Endodermal cell (in vitro differentiated cells): ENCODE measurements around the gene COL28A1. TPM values are rescaled to one million over a fixed set of nuclear protein-coding genes. Genes with fewer than 3 reads are reported as not detected.
A peak's percentile ranks its signal among the peaks of the same experiment; 100 is the strongest.

Source experiments
- DNase-seq: peaks from one replicate; pipeline ENCODE4 v3.0.0-alpha.2; 2017
- H3K27ac ChIP-seq: 2 replicates; pipeline ENCODE4 v1.5.1; 2013; ENCODE audit warnings: mild to moderate bottlenecking, low read depth, low read length, moderate library complexity
- H3K27me3 ChIP-seq: 2 replicates; pipeline ENCODE4 v1.6.1; 2013; ENCODE audit warnings: mild to moderate bottlenecking, low read length, moderate library complexity; ENCODE audit not compliant: insufficient read depth, control insufficient read depth, poor library complexity, severe bottlenecking
- H3K36me3 ChIP-seq: 2 replicates; pipeline ENCODE4 v1.7.0; 2013; ENCODE audit warnings: mild to moderate bottlenecking, low read length, moderate library complexity; ENCODE audit not compliant: control insufficient read depth, insufficient read depth
- H3K4me1 ChIP-seq: one replicate; pipeline ENCODE4 v1.7.0; 2013; ENCODE audit warnings: low read length; ENCODE audit not compliant: control insufficient read depth, insufficient read depth
- H3K4me3 ChIP-seq: 2 replicates; pipeline ENCODE4 v1.5.1; 2013; ENCODE audit warnings: mild to moderate bottlenecking, low read length, moderate library complexity
- H3K9ac ChIP-seq: 2 replicates; pipeline ENCODE4 v1.6.1; 2013; ENCODE audit warnings: mild to moderate bottlenecking, low read length, moderate library complexity; ENCODE audit not compliant: poor library complexity, severe bottlenecking; ENCODE audit errors: extremely low read depth
- H3K9me3 ChIP-seq: 2 replicates; pipeline ENCODE4 v1.6.1; 2013; ENCODE audit warnings: mild to moderate bottlenecking, low read length, moderate library complexity; ENCODE audit not compliant: control insufficient read depth
- H3K27ac Mint-ChIP-seq: 2 replicates; pipeline ENCODE4 v1.8.0; 2020; ENCODE audit warnings: mixed read lengths
- H3K27me3 Mint-ChIP-seq: 2 replicates; pipeline ENCODE4 v1.8.0; 2021; ENCODE audit warnings: mild to moderate bottlenecking, mixed read lengths; ENCODE audit not compliant: insufficient read depth
- H3K36me3 Mint-ChIP-seq: 2 replicates; pipeline ENCODE4 v1.8.0; 2020; ENCODE audit warnings: low read depth, mixed read lengths
- H3K4me1 Mint-ChIP-seq: 2 replicates; pipeline ENCODE4 v1.8.0; 2020; ENCODE audit warnings: mixed read lengths
- H3K4me3 Mint-ChIP-seq: 2 replicates; pipeline ENCODE4 v1.8.0; 2020; ENCODE audit warnings: mild to moderate bottlenecking, moderate library complexity, mixed read lengths
- H3K9me3 Mint-ChIP-seq: 2 replicates; pipeline ENCODE4 v1.8.0; 2020; ENCODE audit warnings: mild to moderate bottlenecking, mixed read lengths
- CTCF ChIP-seq: fragments of 200-600 bp; sonication (generic); conservative IDR thresholded peaks from 2 replicates; pipeline ENCODE4 v1.5.0; 2021; ENCODE audit warnings: antibody characterized with exemption, mild to moderate bottlenecking
- WGBS, 2 experiments: methylation state at CpG; one replicate each; pipeline versions ENCODE4 v1.1.5 to v1.1.7; 2013; ENCODE audit warnings: missing lambda C conversion rate in 2 of 2, mixed read lengths in 1 of 2; ENCODE audit not compliant: insufficient coverage in 1 of 2, insufficient read length in 1 of 2; 5-methylcytosine and 5-hydroxymethylcytosine counted together
- total RNA-seq, 2 donors: library from RNA; stranded (reverse); fragmentation: NEBNext Ultra II Directional in 1 of 2; extraction: Animal tissue kit (Norgen Biotek cat#: 25700) in 1 of 2; gene quantifications; 2 replicates in 1 of 2; 3 replicates in 1 of 2; pipeline ENCODE4 v1.2.1, GENCODE V29; 2021

The COL28A1 gene
- total RNA-seq, 2 donors from 2014 or later: 0.44 to 1.2 TPM

DNA sequence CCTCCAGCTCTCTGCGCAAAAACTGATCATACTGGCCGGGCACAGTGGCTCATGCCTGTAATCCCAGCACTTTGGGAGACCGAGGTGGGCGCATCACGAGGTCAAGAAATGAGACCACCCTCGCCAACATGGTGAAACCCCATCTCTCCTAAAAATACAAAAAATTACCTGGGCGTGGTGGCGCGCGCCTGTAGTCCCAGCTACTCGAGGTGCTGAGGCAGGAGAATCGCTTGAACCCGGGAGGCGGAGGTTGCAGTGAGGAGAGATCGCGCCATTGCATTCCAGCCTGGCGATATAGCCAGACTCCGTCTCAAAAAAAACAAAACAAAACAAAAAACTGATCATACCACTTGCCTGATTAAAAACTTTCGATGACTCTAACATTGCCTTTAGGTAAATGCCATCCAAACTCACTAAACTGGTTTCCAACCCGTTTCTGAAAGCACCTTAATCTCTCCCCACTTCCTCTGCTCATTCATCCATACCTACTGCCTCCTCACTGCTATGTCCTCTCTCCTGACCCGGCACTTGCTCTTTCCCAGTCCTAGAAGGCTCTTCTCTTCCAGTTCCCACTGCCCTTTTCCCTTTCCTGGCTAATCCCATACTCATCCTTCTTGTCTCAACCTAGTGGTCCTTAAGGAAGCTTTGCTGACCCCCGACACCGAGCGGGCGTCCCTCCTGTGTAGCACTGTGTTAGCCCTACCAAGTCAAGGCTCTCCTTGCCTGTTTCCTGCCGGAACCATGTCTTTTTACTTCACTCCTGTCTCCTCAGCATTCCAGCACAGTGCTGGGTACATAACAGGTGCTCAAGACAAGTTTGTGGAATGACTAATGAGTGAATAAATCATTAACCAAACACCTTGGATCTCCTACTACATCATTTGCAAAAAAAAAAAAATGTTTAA is 30.3 kb upstream of the COL28A1 start:
- Mint-ChIP-seq H3K4me1 (peaks cover 18% of the 10 kb centered on the region), H3K27ac (no peak overlapping the region), H3K4me3 (no peak overlapping the region), H3K27me3 (no peaks in the 10 kb centered on the region), H3K9me3 (peaks cover 19% of the 10 kb centered on the region), H3K36me3 (peaks cover 29% of the 10 kb centered on the region)
- no peak for TF ChIP-seq CTCF
- Histone ChIP-seq H3K27ac (no peak overlapping the region), H3K9me3 (peaks cover 24% of the 10 kb centered on the region), H3K4me1 (peaks cover 8% of the 10 kb centered on the region), H3K27me3 (no peaks in the 10 kb centered on the region), H3K36me3 (peaks cover 19% of the 10 kb centered on the region), H3K4me3 (peak overlapping the region; percentile 97), H3K9ac (peak overlapping the region; percentile 83)
- 89 to 90% methylated on average over 19 to 26 of the region's 26 CpGs for WGBS, 2 experiments
- peak; percentile 73 for DNase-seq

DNA sequence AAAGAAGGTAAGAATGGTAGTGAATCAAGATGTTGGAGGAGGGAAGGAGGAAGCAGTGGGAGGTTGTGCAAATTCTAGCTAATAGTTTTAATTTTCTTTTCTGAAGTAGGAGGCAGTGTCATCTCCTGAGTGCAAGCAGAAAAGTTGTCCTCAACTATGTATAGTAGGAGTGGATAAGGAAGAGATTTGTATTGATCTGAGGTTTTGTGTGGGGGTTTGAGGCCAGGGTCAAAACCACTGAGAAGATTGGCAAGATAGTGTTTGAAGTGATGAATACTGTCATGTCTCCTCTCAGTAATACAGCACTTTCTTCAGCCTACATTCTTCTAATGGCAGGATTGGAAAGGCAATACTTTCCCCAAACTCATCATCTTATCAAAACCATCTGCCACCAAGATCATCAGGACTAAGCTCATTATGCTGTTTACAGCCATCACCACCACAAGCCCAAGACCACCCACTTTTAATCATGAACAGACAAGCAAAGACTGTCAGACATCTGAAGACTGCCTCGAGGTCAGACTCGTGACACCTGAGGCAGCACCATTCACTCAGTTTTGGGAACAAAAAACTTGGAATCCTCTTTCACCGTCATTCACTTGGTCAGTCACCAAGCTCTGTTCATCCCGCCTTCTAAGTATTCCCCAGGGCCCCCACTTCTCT is 29.5 kb upstream of the COL28A1 start:
- Mint-ChIP-seq H3K4me3 (no peak overlapping the region), H3K27me3 (no peaks in the 10 kb centered on the region), H3K4me1 (peaks cover 18% of the 10 kb centered on the region), H3K27ac (no peak overlapping the region), H3K36me3 (peaks cover 24% of the 10 kb centered on the region), H3K9me3 (peaks cover 17% of the 10 kb centered on the region)
- Histone ChIP-seq H3K9me3 (peaks cover 16% of the 10 kb centered on the region), H3K36me3 (peaks cover 11% of the 10 kb centered on the region), H3K27ac (no peak overlapping the region), H3K9ac (no peak overlapping the region), H3K4me3 (peak overlapping the region; percentile 65), H3K4me1 (peaks cover 8% of the 10 kb centered on the region), H3K27me3 (no peaks in the 10 kb centered on the region)
- 89 to 93% methylated on average over 4 of the region's 4 CpGs for WGBS, 2 experiments
- no peak for DNase-seq
- TF ChIP-seq CTCF: no peak

GRCh38 chr7:7564323-7564780 is 28.7 kb upstream of the COL28A1 start:
- Histone ChIP-seq H3K4me1 (peaks cover 8% of the 10 kb centered on the region), H3K27me3 (no peaks in the 10 kb centered on the region), H3K36me3 (peaks cover 6% of the 10 kb centered on the region), H3K27ac (no peak overlapping the region), H3K9ac (no peak overlapping the region), H3K4me3 (peak overlapping the region; percentile 65), H3K9me3 (peaks cover 12% of the 10 kb centered on the region)
- H3K27ac Mint-ChIP-seq: no peak overlapping the region
- 89 to 95% methylated on average over 3 of the region's 3 CpGs for WGBS, 2 experiments
- H3K27me3 Mint-ChIP-seq: no peaks in the 10 kb centered on the region
- peaks cover 17% of the 10 kb centered on the region for H3K9me3 Mint-ChIP-seq
- DNase-seq: no peak
- H3K36me3 Mint-ChIP-seq: peaks cover 24% of the 10 kb centered on the region
- no peak overlapping the region for H3K4me3 Mint-ChIP-seq
- TF ChIP-seq CTCF: no peak
- H3K4me1 Mint-ChIP-seq: peaks cover 18% of the 10 kb centered on the region
